COLO829 (cell line): ENCODE results near the gene BCR.

Experiments
- DNase-seq: peaks from one replicate; pipeline ENCODE4 v3.0.0; 2012; ENCODE audit warnings: low spot score

Gene BCR

GRCh38 chr22:23262518-23263332 is 82.4 kb downstream of the BCR start:
- DNase-seq, result no peak

GRCh38 chr22:23263651-23264555 is 83.6 kb downstream of the BCR start:
- no peak for DNase-seq

GRCh38 chr22:23264610-23265367 is 84.5 kb downstream of the BCR start:
- no peak for DNase-seq

GRCh38 chr22:23265368-23265700 is 85.0 kb downstream of the BCR start:
- no peak for DNase-seq

GRCh38 chr22:23266780-23267179 is 86.5 kb downstream of the BCR start:
- no peak for DNase-seq

- DNase-seq, result no peak
These were observed 87.1 kb downstream of the BCR start for GRCh38 chr22:23267226-23268043.

- DNase-seq, result no peak
These were observed 87.9 kb downstream of the BCR start for GRCh38 chr22:23268139-23268712.

GRCh38 chr22:23268877-23269276 is 88.6 kb downstream of the BCR start:
- DNase-seq, result no peak

- no peak for DNase-seq
These were observed 89.3 kb downstream of the BCR start for GRCh38 chr22:23269441-23270211.

- no peak for DNase-seq
These were observed 90.0 kb downstream of the BCR start for GRCh38 chr22:23270212-23270733.

- DNase-seq, result no peak
These were observed 90.7 kb downstream of the BCR start for GRCh38 chr22:23270798-23271596.

GRCh38 chr22:23271597-23271908 is 91.2 kb downstream of the BCR start:
- no peak for DNase-seq

GRCh38 chr22:23272371-23272770 is 92.1 kb downstream of the BCR start:
- DNase-seq, result no peak

GRCh38 chr22:23272834-23273233 is 92.5 kb downstream of the BCR start:
- DNase-seq, result no peak

- DNase-seq, result no peak
These were observed 93.3 kb downstream of the BCR start for GRCh38 chr22:23273445-23274145.

- DNase-seq, result no peak
These were observed 93.8 kb downstream of the BCR start for GRCh38 chr22:23274146-23274526.

- DNase-seq, result no peak
These were observed 94.8 kb downstream of the BCR start for GRCh38 chr22:23274891-23275694.

- DNase-seq, result no peak
These were observed 95.4 kb downstream of the BCR start for GRCh38 chr22:23275751-23276150.
